NCI-H1436 (cell line): ENCODE data around the gene QSOX1.
"Not testable (repeated sequence)": the region's sequence is repeated elsewhere in the genome, so short reads cannot be mapped to it uniquely, and the experiment has no call there.

Source experiments
- DNase-seq: peaks from one replicate; lab custom pipeline; 2025; lab: John Stamatoyannopoulos, UW

Gene QSOX1, protein sequence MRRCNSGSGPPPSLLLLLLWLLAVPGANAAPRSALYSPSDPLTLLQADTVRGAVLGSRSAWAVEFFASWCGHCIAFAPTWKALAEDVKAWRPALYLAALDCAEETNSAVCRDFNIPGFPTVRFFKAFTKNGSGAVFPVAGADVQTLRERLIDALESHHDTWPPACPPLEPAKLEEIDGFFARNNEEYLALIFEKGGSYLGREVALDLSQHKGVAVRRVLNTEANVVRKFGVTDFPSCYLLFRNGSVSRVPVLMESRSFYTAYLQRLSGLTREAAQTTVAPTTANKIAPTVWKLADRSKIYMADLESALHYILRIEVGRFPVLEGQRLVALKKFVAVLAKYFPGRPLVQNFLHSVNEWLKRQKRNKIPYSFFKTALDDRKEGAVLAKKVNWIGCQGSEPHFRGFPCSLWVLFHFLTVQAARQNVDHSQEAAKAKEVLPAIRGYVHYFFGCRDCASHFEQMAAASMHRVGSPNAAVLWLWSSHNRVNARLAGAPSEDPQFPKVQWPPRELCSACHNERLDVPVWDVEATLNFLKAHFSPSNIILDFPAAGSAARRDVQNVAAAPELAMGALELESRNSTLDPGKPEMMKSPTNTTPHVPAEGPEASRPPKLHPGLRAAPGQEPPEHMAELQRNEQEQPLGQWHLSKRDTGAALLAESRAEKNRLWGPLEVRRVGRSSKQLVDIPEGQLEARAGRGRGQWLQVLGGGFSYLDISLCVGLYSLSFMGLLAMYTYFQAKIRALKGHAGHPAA

DNA sequence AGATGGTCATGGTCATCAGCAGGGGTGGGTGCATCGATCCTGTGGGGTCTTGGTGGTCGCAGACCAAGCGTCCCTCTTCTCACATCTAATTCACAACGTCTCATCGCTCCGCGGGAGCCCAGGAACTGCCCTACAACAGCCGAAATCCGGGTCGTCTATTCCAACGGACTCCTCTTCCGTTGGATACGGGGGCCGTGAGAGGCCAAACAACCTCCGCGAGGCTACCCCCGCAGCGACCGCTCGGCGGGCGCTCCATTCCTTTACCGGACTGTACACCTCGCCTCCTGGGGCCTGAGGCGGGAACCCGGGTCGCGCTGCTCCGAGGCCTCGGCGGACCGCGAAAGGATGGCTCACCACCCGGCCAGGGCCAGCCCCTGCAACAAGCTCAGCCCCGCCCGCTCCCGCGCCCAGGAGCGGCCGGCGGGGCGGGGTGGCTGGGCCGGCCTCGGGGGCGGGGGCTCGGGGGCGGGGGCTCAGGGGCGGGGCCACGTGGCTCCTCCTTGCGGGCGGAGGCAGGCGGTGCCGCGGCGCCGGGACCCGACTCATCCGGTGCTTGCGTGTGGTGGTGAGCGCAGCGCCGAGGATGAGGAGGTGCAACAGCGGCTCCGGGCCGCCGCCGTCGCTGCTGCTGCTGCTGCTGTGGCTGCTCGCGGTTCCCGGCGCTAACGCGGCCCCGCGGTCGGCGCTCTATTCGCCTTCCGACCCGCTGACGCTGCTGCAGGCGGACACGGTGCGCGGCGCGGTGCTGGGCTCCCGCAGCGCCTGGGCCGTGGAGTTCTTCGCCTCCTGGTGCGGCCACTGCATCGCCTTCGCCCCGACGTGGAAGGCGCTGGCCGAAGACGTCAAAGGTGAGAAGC, at the start of gene QSOX1:
QSOX1 (plus strand) TSS at position 545 of the 857 bp plus-strand sequence; CDS start at position 584, 39 bp downstream.
- peak; percentile 79 for DNase-seq

DNA sequence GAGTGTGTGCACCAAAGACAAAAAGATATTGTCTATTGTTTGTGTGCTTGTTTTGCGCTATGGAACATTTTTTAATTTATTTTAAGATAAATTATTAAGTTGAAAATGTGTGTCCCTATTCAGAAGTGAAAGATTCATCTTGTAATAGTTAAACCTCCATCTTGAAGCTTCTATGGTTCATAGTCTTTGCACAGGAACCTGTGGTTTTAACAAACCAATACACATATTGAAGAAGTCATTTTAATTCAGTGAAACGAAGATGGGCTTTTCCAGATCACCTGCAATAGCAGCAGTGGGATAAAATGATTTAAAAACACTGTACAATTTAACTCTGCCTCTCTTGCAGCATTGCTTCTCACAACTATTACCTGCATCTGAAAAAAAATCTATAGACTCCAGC, 42.6 kb upstream of the QSOX1 start:
- DNase-seq: no peak

DNA sequence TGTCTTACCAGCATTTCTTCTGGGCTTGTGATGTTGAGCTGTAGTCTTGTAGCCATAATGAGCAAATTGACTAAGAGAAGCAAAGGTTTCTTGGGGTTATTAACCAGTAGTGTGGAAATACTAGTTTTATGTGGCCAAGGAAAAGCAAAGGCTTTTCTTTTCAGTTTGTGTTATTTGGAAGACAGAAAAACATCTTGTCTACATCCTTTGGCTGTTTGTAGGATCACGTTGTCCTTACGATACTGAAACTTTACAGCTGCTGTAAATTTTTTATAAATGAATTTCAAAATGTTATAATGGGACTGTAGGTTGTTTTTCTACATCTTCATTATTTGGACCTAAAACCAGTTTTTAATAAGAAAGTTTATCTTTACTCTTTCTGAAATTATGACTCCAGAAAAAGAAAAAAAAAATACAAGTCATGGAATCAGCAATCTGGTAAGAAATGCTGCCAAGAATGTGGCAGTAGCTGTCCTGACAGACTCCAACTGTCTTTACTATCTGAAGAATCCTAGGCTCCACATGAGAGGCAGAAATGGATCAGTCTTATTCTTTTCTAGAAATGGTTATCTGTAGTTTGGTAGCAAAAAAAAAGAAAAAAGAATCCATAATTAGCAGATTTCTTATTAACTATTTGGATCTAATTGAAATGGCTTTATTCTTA, 41.6 kb upstream of the QSOX1 start:
- DNase-seq: no peak

DNA sequence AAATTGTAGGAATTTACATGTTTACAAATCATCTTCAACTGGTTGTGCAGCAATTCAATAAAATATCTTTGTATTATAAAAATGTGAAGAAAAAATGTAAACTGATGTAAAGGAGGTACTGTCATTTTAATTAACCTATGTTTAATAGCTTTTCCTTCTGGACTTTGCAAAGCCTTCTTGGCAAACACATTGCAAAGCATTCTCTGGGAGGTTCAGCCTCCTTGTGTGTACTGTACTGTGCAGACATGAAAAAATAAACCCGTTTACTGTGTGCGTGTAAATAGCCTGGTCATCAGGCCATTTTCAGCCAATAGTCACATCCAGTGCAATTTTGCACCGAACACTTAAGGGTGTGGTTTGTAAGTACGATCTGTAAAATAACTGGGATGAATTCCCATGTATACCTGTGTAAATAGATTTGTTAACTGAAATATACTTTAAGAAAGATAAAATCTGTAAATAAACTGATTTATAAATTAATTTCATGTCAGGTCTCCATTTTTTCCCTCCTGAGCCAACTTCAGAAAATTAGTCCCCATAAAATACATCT, 40.2 kb upstream of the QSOX1 start:
- DNase-seq: no peak

DNA sequence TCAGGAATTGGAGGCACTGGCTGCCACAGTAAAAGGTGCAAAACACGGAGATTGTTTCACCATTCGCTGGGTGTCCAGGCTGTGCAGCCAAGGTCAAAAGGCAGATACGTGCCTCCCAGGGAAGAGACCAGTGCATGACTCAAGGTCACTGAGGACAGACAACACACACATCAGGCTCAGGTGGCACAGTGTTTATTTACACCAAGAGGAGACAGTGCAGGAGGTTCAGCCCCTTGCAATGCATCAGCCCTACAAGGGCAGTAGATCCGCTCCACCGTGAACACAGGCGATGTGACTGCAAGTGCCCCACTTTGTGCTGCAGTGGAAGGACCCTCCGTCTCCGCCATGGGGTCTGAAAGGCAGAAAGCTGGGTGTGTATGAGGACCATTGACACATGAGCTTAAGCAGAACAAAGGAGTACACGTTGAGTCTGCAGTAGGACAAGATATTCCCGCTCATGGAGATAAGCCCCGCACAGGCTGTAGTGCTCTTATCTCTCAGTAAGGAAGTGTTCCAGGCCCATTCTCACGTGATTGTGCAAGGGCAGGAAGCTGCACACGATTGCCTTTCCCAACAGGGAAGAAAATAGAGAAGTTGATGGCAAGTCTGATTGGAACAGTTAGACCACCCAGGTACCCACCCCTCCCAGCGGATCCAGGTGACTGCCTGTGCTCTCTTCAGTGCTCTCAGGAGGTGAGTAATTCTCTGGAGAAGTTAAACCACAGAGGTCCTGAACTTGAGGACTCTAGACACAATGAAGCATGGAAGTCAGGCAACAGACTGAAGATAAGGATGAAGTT, 37.5 kb upstream of the QSOX1 start:
- no peak for DNase-seq

DNA sequence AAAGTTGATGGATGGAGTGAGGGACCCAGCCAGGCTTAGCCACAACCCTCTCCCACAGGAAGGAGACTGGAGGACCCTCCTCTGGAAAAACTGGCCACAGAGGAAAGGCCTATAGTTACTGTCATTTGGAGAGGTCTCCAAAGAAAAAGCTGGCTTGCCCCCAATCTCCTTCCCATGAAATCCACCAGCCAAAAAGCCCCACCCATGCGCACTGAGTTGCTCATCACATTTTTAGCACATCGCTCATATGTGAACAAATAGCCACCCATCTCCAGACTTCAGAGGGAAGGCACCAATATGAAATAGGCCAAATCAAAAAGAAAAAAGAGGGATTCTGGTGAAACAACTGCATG, 36.9 kb upstream of the QSOX1 start:
- no peak for DNase-seq

DNA sequence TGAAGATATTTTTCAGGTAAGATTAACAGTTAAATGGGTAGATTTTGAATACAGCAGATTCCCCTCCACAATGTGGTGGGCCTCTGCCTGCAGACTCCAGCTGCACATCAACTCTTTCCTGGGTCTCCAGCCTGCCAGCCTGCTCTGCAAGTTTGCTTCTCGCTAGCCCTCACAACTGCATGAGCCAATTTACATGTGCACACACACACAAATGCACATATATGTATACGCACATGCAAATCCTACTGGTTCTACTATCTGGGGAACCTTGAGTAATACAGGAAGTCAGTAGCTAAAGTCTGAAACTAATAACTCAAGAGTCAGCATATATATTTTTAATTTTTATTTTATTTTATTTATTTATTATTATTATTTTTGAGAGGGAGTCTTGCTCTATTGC, 34.8 kb upstream of the QSOX1 start:
- no peak for DNase-seq

DNA sequence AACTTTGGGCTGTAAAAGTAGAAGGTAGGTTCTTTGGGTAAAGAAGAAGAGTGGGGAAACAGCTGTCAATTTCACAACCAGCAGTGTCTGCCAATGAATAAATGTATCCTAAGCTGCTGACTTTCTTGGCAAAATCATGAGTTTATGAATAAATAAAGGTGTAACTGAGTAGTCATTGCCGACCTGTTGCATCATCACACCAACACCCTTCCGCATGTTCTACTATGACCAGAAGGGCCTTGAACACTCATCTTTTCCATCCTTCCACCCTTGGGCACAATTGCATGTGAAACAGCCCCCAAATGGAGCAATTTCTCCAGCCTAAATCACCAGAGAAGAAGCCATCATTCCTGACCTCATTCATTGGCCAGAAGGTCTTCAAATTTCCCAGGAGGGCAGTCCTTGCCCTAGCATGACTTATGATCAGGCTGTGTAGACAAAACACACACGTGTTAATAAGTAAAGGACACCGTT, 31.2 kb upstream of the QSOX1 start:
- DNase-seq: no peak

DNA sequence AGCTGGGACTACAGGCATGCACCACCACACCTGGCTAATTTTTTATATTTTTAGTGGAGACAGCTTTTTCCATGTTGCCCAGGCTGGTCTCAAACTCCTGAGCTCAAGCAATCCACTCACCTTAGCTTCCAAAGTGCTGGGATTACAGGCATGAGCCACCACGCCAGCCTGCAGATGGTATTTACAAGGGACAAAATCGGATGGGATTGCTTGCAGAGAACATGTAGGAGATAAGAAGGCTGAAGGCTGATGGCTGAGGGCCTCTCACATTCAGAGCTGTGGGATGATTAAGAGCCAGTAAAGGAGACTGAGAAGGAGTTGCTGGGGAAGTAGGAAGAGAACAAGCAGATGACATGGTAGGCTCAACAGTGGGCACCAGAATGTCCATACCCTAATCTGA, 24.0 kb upstream of the QSOX1 start:
- no peak for DNase-seq

DNA sequence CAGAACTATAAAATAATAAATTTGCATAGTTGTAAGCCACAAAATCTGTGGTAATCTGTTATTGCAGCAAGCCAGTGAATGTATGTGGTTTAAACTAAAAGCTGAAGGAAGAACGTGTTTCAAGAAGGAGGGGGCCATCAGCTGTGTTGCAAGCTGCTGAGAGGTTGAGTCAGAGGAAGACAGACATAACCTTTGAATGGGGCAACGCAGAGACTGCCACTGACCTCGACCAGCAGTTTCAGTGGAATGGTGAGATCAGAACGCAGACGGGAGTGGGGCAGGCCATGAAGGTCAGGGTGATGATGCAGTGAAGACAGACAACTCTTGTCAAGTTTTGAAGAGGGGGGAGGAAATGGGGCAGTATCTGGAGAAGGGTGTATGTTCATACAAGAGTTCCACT, 23.2 kb upstream of the QSOX1 start:
- no peak for DNase-seq

DNA sequence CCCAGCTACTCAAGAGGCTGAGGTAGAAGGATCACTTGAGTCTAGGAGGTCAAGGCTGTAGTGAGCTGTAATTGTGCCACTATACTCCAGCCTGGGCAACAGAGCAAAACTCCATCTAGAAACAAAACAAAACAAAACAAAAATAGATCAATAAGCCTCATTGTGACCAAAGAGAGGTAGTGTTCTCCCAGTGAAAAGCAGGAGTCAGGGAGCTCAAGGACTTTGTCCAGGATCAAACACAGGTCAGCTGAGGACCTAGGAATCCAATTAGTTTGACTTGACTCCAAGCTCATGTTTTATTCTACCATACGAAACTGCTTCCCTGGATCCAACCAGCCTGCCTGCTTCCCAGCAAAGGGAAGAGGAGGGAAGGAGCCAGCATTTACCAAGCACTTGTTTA, 21.5 kb upstream of the QSOX1 start:
- DNase-seq: no peak

DNA sequence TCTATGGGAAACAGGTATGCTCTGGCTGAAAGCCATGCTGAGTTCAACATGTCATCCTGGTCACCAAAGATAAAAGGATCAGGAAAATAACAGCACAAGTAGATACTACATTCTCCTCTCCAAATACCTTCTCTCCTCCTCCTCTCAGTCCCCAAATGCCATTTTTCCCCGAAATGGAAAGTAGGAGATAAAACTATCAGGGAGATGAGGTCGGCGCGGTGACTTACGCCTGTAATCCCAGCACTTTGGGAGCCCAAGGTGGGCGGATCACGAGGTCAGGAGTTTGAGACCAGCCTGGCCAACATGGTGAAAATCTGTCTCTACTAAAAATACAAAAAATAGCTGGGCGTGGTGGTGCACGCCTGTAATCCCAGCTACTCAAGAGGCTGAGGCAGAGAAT, 21.0 kb upstream of the QSOX1 start:
- not testable (repeated sequence) for DNase-seq

DNA sequence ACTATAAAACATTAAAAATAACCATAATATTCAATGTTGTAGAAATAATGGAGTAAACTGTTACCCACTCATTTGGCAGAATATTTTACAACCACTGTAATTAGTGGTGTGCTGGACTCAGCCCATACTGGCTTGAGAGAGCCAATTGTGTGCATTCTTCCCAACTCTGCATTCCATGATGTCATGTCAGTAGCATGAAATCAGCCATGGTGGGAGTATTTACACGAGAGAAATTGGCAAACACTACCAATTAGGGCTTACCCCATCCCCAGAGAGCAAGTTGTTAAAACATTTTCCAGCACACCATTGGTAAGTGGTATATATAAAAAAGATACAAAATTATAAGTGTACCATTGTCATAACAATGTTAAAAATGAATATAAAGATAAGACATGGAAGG, 19.1 kb upstream of the QSOX1 start:
- DNase-seq: no peak

DNA sequence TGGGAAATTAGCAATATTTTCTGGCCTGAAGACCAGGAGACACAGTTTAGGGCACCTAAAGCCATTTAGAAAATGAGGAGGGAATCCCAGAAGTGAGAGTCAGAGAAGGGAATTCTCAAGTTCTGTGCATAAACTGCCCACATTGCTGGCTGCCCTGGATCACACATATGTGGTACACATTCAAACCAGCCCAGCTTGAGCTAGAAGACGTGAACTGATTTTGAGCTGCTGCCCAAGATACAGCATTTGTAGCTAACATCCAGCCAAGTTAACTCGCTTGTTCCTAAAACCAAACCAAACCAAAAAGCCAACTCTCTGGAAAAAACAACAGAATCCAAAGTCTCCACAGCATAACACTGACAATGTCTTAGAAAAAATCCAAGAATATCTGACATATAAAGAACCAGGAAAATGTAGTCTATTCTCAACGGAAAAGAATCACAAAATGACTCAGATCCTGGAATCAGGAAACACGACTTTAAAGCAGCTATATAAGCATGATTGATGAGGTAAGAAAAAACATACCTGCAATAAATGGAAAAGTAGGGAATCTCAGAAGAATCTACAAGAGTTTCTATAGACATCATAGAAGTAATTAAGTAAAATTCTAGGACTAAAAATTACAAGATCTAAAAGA, 18.2 kb upstream of the QSOX1 start:
- no peak for DNase-seq

DNA sequence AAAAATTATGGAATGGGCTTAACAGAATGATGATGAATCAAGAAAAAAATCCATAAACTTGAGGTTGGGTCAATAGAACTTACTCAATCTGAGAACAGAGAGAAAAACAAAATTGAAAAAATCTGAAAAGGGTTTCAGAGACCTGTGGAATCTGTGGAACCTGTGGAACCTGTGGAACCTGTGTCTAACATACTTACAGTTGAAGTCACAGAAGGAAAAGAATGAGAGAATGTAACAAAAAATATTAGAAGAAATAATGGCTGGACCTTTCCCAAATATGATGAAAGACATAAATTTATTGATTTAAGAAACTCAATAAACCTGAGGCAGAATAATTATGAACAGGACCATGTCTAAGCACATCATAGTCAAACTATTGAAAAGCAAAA, 17.7 kb upstream of the QSOX1 start:
- DNase-seq: no peak

DNA sequence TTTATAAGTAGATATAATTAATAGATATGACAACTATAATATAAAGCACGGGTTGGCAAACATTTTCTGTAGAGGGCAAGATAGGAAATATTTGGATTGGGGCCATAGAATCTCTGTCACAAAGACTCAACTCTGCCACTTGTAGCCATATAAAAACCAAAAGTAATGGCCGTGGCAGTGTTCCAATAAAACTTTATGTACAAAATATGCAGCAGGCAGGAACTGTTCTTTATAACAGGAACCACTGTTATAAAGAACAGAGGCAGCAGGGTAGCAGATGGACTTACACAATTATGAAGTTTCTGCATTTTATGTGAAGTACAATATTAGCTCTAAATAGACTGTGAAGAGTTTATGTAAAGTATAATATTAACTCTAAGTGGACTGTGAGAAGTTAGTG, 16.9 kb upstream of the QSOX1 start:
- no peak for DNase-seq

DNA sequence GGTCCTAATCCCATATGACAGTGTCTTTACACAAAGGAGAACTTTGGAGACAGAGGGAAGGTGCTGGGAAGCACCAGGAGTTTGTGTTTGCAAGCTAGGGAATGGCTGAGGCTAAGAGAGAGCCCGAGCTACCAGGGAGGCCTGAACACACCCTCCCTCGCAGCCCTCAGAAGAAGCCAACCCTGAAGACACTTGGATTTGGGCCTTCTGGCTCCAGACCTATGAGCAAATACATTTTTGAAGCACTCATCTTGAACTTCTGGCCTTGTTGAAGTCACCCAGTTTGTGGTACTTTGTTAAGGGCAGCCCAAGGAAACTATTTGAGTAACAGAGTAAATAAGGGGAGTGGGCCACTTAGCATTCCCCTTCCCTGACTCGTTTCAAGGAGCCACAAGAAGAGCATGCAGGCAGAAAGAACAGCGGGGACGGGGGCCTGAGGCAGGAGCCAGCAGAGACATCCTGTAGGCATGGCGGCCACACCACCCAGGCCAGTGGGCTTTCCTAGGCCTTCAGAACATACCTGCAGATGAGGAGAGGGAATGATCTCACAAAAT, 13.2 kb upstream of the QSOX1 start:
- DNase-seq: no peak

DNA sequence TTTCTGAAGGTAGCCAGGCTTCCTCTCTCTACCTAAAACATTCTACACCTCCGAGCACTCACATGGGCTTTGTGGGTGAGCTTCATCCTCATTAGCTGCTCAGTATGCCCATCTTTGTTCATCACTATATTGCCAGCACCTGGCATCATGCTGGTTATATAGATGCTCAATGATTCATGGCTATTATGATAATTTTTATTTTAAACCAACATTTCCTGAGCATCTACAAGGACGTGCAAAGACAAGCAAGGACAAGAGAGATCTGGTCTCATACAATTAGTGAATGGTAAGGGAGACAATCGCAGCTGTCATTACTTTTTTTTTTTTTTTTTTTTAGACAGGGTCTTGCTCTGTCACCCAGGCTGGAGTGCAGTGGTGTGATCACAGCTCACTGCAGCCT, 11.3 kb upstream of the QSOX1 start:
- DNase-seq: no peak

DNA sequence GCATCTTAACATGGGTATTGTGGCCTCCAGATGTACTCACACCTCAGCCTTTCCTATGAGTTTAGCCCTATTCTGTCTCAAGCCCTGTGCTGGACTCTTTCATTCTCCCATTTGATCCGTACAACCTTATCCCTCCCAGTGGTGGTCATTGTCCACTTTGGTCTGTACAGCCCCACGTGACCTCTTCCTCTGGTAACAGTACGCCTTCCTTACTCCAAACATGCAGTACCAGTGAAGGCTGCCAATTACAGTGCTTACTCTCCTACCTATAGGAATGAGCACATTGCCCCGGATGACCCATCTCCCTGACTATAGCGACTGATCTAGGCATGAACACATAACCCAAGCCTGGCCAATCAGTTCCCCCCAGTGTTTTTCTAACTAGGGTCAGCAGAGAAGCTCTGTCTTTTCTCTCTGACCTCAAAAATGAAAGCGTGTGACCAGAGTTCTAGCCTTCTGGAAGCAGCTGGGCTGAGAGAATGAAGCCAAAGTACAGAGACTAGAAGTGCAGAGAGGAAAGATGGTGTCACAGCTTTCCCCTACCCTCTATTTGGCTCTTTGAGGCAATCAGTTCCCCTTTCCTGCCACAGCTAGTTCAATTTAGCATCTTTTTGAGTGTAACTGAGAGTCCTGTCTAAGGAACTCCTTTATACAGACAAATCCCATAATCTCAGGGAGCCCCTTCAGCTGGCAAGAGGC, 9.9 kb upstream of the QSOX1 start:
- DNase-seq: no peak
